ENCODE results near the gene HOXD13.

The HOXD13 gene

DNA sequence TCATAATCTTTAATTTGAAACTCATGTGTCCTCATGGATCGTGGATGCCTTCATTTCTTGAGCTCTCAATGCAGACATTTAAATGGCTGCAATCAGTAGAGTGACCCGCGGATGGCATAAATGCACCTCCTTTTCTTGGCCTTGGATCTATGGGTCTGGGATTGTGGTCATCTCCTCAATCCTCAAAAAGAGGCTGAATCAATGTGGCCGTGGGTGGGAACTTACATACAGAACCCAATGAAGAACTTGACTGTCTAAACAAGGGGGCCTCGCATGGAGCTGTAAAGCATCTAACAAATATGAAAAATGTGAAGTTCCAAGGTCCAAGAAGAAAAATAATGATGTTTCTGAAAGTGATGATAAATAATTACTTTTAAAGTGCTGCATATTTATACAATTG lies 2.9 kb downstream of the HOXD13 start:
- no peak for DNase-seq

GRCh38 chr2:176096243-176096985 lies 3.9 kb downstream of the HOXD13 start:
- no peak for DNase-seq

DNA sequence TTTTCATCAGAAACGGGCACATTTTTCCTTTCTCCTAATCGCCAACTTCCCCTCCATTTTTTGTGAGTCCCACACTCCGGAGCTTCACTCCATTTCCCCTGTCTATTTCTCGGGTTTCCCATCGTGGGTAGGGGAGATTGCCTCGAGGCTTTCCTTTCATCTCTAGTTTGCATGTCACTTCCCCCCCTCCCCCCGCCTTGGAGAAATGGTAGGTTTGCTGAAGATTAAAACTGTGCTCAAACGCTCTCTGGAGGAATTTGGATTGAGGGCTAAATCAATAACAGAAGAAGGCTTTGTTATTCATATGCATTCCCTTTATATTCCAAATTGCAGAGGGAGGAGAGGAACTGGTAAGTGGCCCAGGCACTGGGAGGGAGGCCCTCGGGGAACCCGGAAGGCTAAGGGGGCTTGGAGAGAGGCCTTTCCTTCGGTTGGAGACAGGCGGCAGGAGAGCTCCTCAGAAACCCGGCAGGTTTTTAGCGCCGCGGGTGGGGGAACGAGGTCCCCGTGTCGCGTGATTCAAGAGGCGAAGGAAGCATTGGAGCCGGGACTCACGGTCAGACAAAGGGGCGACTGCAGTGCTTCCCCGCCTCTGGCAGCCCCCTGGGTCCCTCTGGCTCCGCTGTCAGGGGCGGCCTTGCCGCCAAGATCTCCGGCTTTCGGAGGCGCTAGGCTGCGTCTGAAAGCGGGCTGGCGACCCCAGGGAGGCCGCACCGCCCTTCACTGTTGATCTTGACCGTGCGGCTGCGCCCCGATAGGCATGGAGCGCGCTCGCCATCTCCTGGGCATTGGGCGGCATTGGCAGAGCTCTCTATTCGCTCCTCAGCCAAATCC lies 4.7 kb downstream of the HOXD13 start:
- peak; percentile 62 for DNase-seq

- DNase-seq, result no peak
These were observed 5.4 kb downstream of the HOXD13 start for GRCh38 chr2:176097820-176098365.

GRCh38 chr2:176098366-176099158 lies 6.0 kb downstream of the HOXD13 start:
- no peak for DNase-seq

DNA sequence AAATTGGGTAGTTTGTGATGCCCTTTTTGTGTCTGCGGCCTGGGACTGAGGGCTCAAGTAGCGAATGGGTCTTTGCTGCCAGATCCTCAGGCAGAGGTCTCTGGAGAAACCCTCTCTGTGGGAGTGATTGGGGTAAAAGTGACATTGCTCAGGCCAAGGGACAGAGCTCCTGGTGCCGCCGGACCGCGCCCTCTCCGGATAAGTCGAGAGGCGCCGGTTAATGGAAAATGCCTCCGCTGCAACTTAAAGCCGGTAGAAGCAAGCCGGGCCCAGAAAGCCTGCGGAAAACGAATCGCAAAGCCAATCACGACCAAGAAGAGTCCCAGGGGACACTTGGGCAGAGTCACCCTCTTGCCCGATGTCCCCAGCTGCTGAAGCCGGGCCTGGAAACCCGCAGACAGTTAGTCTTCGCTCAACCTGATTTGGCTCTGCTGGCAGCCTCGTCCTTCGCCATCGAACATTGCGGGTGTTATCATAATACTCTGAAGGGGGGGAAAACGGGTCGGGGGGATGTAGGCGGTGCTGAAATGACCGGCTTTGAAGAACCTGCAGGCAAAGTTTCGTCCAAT lies 6.7 kb downstream of the HOXD13 start:
- no peak for DNase-seq

DNA sequence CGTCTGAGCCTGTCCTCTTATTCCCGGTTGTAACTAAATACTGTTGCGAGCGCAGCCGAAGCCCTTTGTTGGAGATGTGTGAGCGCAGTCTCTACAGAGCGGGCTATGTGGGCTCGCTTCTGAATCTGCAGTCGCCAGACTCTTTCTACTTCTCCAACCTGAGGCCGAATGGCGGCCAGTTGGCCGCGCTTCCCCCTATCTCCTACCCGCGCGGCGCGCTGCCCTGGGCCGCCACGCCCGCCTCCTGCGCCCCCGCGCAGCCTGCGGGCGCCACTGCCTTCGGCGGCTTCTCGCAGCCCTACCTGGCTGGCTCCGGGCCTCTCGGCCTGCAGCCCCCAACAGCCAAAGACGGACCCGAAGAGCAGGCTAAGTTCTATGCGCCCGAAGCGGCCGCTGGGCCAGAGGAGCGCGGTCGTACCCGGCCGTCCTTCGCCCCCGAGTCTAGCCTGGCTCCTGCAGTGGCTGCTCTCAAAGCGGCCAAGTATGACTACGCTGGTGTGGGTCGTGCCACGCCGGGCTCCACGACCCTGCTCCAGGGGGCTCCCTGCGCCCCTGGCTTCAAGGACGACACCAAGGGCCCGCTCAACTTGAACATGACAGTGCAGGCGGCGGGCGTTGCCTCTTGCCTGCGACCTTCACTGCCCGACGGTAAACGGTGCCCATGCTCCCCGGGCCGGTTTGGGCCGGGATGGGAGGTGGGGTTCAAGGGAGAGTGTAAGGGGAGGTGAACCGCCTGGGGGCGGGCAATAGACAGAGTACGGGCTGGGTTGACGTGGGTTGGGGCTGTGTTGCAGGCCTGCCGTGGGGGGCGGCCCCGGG lies 7.4 kb downstream of the HOXD13 start, which contains the start of gene HOXD12:
Gene HOXD12, plus strand, starts transcription at position 68 of the 819 bp plus-strand sequence. Its CDS starts 7 bp downstream, at position 75.
- DNase-seq, result no peak

- DNase-seq, result no peak
These were observed 8.1 kb downstream of the HOXD13 start for GRCh38 chr2:176100547-176101140.

GRCh38 chr2:176101216-176101830 lies 8.8 kb downstream of the HOXD13 start:
- no peak for DNase-seq

GRCh38 chr2:176101842-176102241 lies 9.3 kb downstream of the HOXD13 start:
- no peak for DNase-seq

DNA sequence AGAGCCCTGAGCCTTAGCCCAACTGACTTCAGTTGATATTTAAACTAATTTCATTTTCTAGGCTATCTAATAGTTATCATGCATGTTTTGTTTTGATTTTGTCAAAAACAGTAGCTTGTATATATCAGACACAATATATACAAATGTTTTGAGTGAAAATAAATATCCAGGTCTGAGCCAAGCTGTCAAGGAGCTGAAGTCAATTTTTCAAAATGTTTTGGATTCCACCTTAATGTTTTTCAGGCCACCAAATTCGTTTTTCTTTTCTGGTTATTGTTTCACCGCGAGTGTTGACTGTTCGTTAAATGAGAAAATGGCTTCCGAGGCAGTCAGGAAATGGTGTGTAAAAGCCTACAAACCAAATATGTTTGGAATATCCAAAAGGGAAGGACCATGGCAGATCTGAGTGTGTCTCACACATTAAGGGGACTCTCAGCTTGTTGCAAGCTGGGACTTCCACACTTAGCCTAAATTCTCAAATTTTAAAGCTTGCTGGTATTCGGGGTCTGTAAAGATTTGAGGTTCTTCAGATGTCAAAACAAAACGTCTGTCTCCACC lies 9.9 kb downstream of the HOXD13 start:
- no peak for DNase-seq

GRCh38 chr2:176103194-176103593 lies 10.7 kb downstream of the HOXD13 start:
- DNase-seq, result no peak

DNA sequence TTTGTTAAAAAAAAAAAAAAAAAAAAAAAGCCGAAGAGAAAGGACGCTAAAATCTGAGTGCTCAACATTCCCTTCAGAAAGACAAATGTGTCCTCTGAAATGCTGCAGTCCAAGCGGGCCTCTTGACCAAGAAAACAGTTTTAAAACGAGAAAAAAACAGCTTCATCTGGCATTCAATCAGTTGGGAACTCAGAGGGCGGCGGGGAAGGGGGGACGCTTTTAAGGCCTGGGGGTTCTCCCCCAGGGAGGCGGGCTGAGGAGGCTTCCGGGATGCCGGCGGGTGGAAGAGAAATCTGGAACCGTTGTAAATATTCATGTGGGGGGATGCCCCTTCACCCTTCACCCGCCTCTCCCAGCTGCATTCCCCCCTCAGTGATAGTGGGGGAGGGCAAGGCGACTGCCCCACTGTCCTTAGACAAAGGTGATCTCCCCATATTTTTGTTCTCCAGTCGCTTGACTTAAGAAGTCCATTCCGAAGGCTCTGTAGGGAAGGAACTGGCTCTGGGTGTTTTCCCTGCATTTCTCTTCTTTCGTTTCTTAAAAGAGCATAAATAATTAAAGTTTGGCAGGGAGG lies 11.3 kb downstream of the HOXD13 start:
- DNase-seq, result no peak

GRCh38 chr2:176104316-176105077 lies 12.0 kb downstream of the HOXD13 start:
- DNase-seq, result no peak

DNA sequence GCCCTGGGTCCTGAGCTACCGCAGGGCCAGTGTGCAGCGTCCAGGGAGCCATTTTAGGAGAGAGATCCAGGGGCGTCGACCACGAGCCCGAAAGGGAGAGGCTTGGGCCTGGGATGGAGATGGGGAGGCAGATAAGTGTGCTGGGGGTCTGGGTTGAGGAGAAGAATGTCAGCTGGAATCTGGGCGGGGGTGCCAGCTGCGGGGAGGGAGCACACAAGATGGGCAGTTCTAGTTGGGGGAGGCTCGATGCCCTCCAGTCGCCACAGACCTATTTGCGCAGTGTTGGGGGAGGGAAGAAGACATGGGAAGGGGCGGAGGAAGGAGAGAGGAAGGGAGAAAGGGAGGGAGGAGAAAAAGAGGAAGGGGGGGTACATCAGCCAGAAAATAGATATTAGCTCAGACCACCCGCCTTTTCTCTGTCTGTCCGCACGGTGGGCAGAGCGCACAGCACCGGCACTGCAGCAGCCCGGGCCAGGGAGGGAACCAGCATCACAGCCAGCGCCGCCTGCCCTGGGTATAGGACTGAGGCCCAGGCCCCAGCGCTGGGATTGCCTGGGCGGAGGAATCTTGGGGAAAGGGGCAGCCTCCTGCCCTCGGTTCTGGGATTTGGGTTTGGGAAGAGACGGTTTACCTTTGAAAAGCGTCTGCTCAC lies 12.7 kb downstream of the HOXD13 start:
- DNase-seq, result no peak

DNA sequence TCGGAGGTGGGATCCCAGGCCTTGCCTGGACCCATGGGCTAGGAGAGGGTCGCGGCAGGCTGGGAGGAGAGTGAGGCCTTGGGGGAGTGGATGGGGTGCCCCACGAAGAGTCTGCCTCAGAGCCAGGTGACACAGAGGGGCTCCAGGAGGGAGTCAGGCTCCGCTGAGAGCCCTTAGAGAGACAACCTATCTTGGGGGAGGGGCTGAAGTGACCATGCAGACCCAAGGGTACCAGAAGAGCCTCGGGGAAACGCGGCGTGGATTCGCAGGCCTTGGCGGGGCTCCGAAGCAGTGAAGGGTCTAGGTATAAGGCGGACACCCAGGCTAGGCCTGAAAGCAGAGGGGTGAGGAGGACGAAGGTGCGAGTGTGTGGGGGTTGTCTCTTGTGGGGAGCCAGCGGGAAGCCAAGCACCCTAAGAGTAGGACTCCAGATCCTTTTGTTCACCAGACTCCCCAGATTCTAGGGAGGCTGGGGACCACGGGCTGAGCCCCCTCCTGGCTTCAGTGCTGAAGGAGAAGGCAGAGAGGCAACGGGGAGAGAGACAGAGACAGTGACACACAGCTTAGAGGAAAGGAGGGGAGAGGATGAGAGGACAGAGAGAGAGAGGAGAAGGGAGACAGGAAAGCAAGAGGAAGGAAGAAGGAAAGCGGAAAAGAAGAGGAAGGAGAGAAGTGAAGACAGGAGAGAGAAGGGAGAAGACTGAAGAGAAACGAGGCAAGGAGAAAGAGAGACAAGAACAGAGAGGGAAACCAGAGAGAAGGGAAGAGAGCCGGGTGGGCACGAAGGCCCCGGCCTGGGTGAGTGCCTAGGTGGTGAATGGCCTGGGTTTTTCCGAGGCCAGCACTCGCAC lies 13.4 kb downstream of the HOXD13 start:
- DNase-seq, result no peak
